Left cardiac atrium (tissue), 4 donors: Measurements from ENCODE around the gene KLK13. TPM values are rescaled to one million over a fixed set of nuclear protein-coding genes. Genes with fewer than 3 reads are reported as not detected.

Experiments used
- ATAC-seq, 2 donors: fragments of 200-7000 bp; cut with Tn5 transposase; one replicate each; pipeline ENCODE4 v1.9.1; 2020; ENCODE audit warnings: mild to moderate bottlenecking in 2 of 2, moderate library complexity in 2 of 2
- DNase-seq: peaks from one replicate; pipeline ENCODE4 v3.0.0-alpha.2; 2020
- intact Hi-C, 2 donors: fragments of 100-400 bp; cut with DNase I; formaldehyde crosslinking; loops; one replicate each; pipeline versions ENCODE4 v1.14.1 to v1.15.1; 2022 to 2023
- total RNA-seq, 2 donors: library from RNA; stranded (reverse); fragmentation: NEBNext Ultra II Directional; extraction: Animal tissue kit (Norgen Biotek cat#: 25700); gene quantifications; one replicate each; pipeline ENCODE4 v1.2.1, GENCODE V29; 2021
- donor health status: DM: no; HTN: yes; CAD: no.
- donor health status: DM: no; HTN: yes; CAD: no; lungs with severe emphysema.
- donor health status: DM: yes; HTN: yes; CAD: no.
- donor health status: Dilated cardiomyopathy.

KLK13 gene
- total RNA-seq, 2 donors from 2014 or later = 0.65 TPM; not detected in 1

GRCh38 chr19:51027126-51027806 is 37.6 kb downstream of the KLK13 start:
- intact Hi-C loops = no loop called here
- ATAC-seq = peak in 1 of 2 donors; percentile 24
- DNase-seq = no peak

- intact Hi-C loops = no loop called here
- DNase-seq = peak; percentile 40
- ATAC-seq = peak; percentile 81 to 96
These were observed 38.4 kb downstream of the KLK13 start, which contains the start of gene KLK11 for GRCh38 chr19:51026554-51026831. TSS of gene KLK11 (minus strand) at chr19:51026616. CDS start at chr19:51025631, 985 bp downstream.

- ATAC-seq (peak; percentile 45 to 78), DNase-seq (peak; percentile 51)
- intact Hi-C loops = no loop called here
These were observed 38.9 kb downstream of the KLK13 start for GRCh38 chr19:51025809-51026553.

GRCh38 chr19:51025401-51025800 is 39.5 kb downstream of the KLK13 start:
- intact Hi-C loops = no loop called here
- ATAC-seq = no peak
- no peak for DNase-seq

- no peak for ATAC-seq
- DNase-seq = no peak
- intact Hi-C loops = loop anchor here (5.0 kb wide), 3 partner anchors 72 to 147 kb away; no protein-coding TSS in a partner anchor
These were observed 40.0 kb downstream of the KLK13 start for GRCh38 chr19:51024924-51025323.

- intact Hi-C loops = loop anchor here (5.0 kb wide), 3 partner anchors 73 to 148 kb away; no protein-coding TSS in a partner anchor
- DNase-seq (no peak), ATAC-seq (no peak)
These were observed 40.9 kb downstream of the KLK13 start for GRCh38 chr19:51023946-51024345.

- DNase-seq (no peak), ATAC-seq (no peak)
- intact Hi-C loops = loop anchor here (5.0 kb wide), 3 partner anchors 75 to 150 kb away; no protein-coding TSS in a partner anchor
These were observed 42.4 kb downstream of the KLK13 start for GRCh38 chr19:51022526-51022925.

GRCh38 chr19:51020988-51021651 is 43.8 kb downstream of the KLK13 start:
- intact Hi-C loops = loop anchor here (1.0 to 5.0 kb wide), 4 partner anchors 75 to 151 kb away; no protein-coding TSS in a partner anchor
- DNase-seq (no peak), ATAC-seq (peak; percentile 2 to 27)

- intact Hi-C loops = no loop called here
- peak in 1 of 2 donors; percentile 4 for ATAC-seq
These were observed 45.4 kb downstream of the KLK13 start, which contains the start of gene KLK10 for GRCh38 chr19:51019544-51019925. TSS of gene KLK10 (minus strand) at chr19:51019709. CDS start at chr19:51019130, 579 bp downstream.

GRCh38 chr19:51018745-51019543 is 45.9 kb downstream of the KLK13 start:
- ATAC-seq = peak; percentile 50 to 81
- DNase-seq = peak; percentile 31
- intact Hi-C loops = no loop called here

More at GRCh38 chr19:51019544-51019925, 45.4 kb downstream of the KLK13 start, which contains the start of gene KLK10:
- DNase-seq = no peak

GRCh38 chr19:51016798-51017683 is 47.9 kb downstream of the KLK13 start:
- intact Hi-C loops = no loop called here
- DNase-seq (peak; percentile 38), ATAC-seq (peak in 1 of 2 donors; percentile 42)

GRCh38 chr19:51015691-51016267 is 49.1 kb downstream of the KLK13 start:
- no peak for DNase-seq
- intact Hi-C loops = no loop called here

GRCh38 chr19:51014242-51014641 is 50.6 kb downstream of the KLK13 start:
- intact Hi-C loops = no loop called here

More at GRCh38 chr19:51015691-51016267, 49.1 kb downstream of the KLK13 start:
- no peak for ATAC-seq

GRCh38 chr19:51012661-51013190 is 52.2 kb downstream of the KLK13 start:
- DNase-seq = no peak

More at GRCh38 chr19:51014242-51014641, 50.6 kb downstream of the KLK13 start:
- ATAC-seq (no peak), DNase-seq (no peak)

GRCh38 chr19:51010066-51010795 is 54.7 kb downstream of the KLK13 start:
- DNase-seq = no peak
- intact Hi-C loops = no loop called here
- ATAC-seq = no peak

More at GRCh38 chr19:51012661-51013190, 52.2 kb downstream of the KLK13 start:
- no peak for ATAC-seq
- intact Hi-C loops = no loop called here

GRCh38 chr19:51009061-51009891 is 55.6 kb downstream of the KLK13 start:
- intact Hi-C loops = no loop called here
- ATAC-seq (no peak), DNase-seq (no peak)
